GM21737 (cell line): Measurements from ENCODE around the gene TOMM20.

ENCODE experiments used
- ATAC-seq: cut with Tn5 transposase; IDR thresholded peaks from one replicate; pipeline ENCODE4 v1.9.1; 2021; ENCODE audit warnings: mild to moderate bottlenecking, moderate library complexity; ENCODE audit not compliant: unreplicated experiment

Gene TOMM20

GRCh38 chr1:235136111-235136510 is 7.5 kb upstream of the TOMM20 start:
- no peak for ATAC-seq

DNA sequence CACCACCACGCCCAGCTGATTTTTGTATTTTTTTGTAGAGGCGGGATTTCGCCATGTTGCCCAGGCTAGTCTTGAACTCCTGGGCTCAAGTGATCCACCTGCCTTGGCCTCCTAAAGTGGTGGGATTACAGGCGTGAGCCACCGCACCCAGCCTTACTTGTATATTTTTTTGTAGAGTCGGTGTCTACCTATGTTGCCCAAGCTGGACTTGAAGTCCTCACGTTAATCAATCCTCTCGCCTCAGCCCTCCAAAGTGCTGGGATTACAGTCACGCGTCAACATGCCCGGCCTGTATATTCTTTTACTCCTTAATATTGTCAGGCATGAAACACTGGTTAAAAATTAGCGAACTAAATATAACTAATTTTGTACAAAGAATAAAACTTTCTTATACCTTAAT is 5.5 kb upstream of the TOMM20 start:
- ATAC-seq, result no peak

GRCh38 chr1:235133086-235133485 is 4.4 kb upstream of the TOMM20 start:
- ATAC-seq, result no peak

GRCh38 chr1:235131961-235132360 is 3.3 kb upstream of the TOMM20 start:
- ATAC-seq, result no peak

DNA sequence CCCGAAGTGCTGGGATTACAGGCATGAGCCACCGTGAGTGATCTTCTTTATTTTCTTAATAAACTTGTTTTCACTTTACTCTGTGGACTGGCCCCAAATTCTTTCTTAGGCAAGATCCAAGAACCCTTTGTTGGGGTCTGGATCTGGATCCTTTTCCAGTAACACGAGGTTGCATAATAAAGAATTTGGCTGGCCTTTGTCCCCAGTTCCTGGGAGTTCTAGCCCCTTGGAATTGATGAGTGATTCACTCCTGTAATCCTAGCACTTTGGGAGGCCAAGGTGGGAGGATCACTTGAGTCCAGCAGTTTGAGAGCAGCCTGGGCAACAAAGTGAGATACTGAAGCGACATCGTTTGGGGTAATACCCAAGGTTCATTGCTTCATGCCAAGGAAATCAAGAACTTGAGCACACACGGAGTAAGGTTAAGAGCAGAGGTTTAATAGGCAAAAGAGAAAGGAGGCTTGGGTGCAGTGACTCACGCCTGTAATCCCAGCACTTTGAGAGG is 2.2 kb upstream of the TOMM20 start:
- no peak for ATAC-seq

GRCh38 chr1:235129774-235130570 is 1.3 kb upstream of the TOMM20 start:
- no peak for ATAC-seq

GRCh38 chr1:235127732-235128455 is 743 bp downstream of the TOMM20 start:
- ATAC-seq, result no peak

DNA sequence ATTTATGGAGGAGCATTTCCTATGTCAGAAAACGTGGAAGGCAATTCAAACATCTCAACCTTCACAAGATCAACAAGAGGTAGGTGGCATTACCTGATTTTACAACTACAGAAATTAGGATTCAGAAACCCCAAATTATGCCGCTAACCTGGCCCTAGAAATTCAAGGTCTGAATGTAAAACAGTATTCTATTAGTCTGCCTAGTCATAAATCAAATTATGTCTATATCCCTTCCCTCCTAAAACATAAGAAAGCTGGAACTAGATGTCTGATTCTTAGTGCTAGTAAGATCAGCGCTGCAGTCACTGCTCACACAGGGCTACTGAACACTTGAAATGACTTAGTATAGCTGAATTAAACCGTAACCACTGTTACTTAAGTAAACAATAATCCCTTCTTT is 1.4 kb downstream of the TOMM20 start:
- no peak for ATAC-seq

DNA sequence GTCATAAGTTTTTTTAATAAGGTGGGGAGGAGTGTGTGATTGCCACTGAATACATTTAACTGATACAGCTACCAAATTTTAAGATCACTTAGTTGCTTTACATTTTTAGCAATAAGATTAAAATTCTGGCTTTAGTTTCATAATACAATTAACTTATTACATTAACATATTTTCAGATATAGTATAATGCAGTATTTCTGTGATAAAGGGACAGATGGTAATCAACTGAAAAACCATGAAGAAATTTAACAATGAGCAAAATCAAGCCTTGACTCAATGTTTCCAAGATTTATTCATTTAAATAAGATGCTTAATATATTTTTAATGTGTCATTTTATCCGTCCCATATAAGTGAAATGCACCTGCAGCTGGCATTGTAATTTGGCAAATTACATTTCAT is 4.0 kb downstream of the TOMM20 start:
- ATAC-seq, result no peak

GRCh38 chr1:235124111-235124510 is 4.5 kb downstream of the TOMM20 start:
- ATAC-seq, result no peak

GRCh38 chr1:235122348-235122747 is 6.3 kb downstream of the TOMM20 start:
- no peak for ATAC-seq

GRCh38 chr1:235113183-235113917 is 15.3 kb downstream of the TOMM20 start:
- no peak for ATAC-seq

GRCh38 chr1:235112297-235113182 is 16.1 kb downstream of the TOMM20 start:
- ATAC-seq, result no peak

DNA sequence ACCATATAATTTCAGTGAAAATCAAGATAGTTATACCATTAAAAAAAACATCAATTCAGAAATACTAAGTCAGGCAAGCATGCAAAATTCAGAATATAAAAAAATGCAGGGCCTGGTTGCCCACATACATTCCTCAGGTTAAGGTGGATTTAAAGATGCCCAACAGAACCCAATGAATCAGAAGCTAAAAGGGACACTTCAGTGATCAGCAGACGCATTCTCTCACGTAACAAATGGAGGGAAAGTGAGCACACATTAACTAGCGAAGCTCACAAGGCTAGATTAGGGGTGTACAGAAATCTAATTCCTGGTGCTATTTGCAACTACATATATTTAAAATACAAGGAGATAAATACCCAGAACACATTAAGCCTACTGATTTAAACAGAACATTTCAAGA is 17.5 kb downstream of the TOMM20 start:
- ATAC-seq, result no peak

- ATAC-seq, result no peak
These were observed 19.8 kb downstream of the TOMM20 start for GRCh38 chr1:235108876-235109275.

- no peak for ATAC-seq
These were observed 20.4 kb downstream of the TOMM20 start for GRCh38 chr1:235108185-235108593.

GRCh38 chr1:235107368-235108184 is 21.1 kb downstream of the TOMM20 start:
- no peak for ATAC-seq

DNA sequence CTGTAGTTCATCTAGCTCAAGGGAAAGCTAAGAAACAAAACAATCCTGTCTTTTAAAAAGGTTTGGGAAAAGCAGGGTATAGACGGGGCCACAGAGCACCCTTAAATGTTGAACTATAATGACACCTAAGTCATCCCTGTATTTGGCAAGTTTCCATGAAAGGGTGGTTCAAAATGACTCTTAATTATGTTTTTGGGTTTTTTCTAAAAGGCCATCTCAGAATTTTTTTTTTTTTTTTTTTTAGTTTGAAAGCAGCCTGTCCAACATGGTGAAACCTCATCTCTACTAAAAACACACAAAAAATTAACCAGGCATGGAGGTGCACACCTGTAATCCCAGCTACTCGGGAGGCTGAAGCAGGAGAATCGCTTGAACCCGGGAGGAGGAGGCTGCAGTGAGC is 22.2 kb downstream of the TOMM20 start:
- ATAC-seq, result no peak
